K562 (cell line): ENCODE measurements around the gene MBD5. TPM values are rescaled to one million over a fixed set of nuclear protein-coding genes. Genes with fewer than 3 reads are reported as not detected.

ENCODE experiments used
- ATAC-seq: fragments of 200-7000 bp; cut with Tn5 transposase; 3 replicates; pipeline ENCODE4 v1.9.1; 2020; ENCODE audit warnings: moderate library complexity
- BruUV-seq: library from RNA; stranded (reverse); fragments of 400-500 nt; replicated peaks from 2 replicates; lab custom pipeline; 2021; lab: Mats Ljungman, UMichigan
- CTCF ChIA-PET: fragments of 300-600 bp; formaldehyde crosslinking; extraction: SDS; loops from one replicate; lab custom pipeline; 2021; ENCODE audit warnings: low intra/inter-chr PET ratio; lab: Yijun Ruan, JAX
- POLR2A ChIA-PET: fragments of 300-600, 350-650 bp; sonication (Branson Sonifier 250); formaldehyde crosslinking; extraction: SDS; loops from one replicate; lab custom pipeline; 2021; ENCODE audit warnings: antibody characterized with exemption, inconsistent platforms; lab: Yijun Ruan, JAX
- DNase-seq, 4 experiments: peaks; one replicate each; pipeline versions ENCODE4 v3.0.0 to v3.0.0-alpha.2; 2011 to 2018; ENCODE audit warnings: low spot score in 3 of 4, mixed read lengths in 3 of 4; ENCODE audit errors: extremely low read depth in 1 of 4
- FAIRE-seq: peaks from 2 replicates; lab custom pipeline; 2011; peaks lifted over from hg19 to GRCh38; lab: Jason Lieb, UNC
- H2AFZ ChIP-seq: 2 replicates; pipeline ENCODE4 v1.6.0; 2011; ENCODE audit warnings: low read depth, low read length, control low read depth, inconsistent platforms
- H3K27ac ChIP-seq: fragments of 200-600 bp; 3 replicates; pipeline ENCODE4 v1.8.0; 2011; ENCODE audit warnings: low read depth, mild to moderate bottlenecking, control low read depth, inconsistent platforms, low read length, moderate library complexity, mixed read lengths; ENCODE audit errors: extremely low read depth
- H3K27me3 ChIP-seq, 2 experiments: fragments of 300-600 bp in 1 of 2; 2 replicates in 1 of 2; 3 replicates in 1 of 2; pipeline versions ENCODE4 v1.6.0 to v1.8.0; 2011; ENCODE audit warnings: inconsistent platforms in 2 of 2, low read length in 2 of 2, mild to moderate bottlenecking in 1 of 2, mixed read lengths in 1 of 2, moderate library complexity in 1 of 2; ENCODE audit not compliant: control insufficient read depth in 2 of 2, insufficient read depth in 2 of 2
- H3K36me3 ChIP-seq: fragments of 300-600 bp; 3 replicates; pipeline ENCODE4 v1.8.0; 2011; ENCODE audit warnings: mild to moderate bottlenecking, low read length, inconsistent platforms; ENCODE audit not compliant: control insufficient read depth, insufficient read depth
- H3K4me1 ChIP-seq, 2 experiments: fragments of 200-600 bp in 1 of 2; replicated peaks in 1 of 2; 2 replicates in 1 of 2; 3 replicates in 1 of 2; pipeline versions ENCODE4 v1.5.1 to v1.8.0; 2011; ENCODE audit warnings: inconsistent platforms in 2 of 2, low read length in 2 of 2, mild to moderate bottlenecking in 1 of 2, mixed read lengths in 1 of 2, moderate library complexity in 1 of 2; ENCODE audit not compliant: control insufficient read depth in 2 of 2, insufficient read depth in 2 of 2
- H3K4me2 ChIP-seq: 2 replicates; pipeline ENCODE4 v1.6.1; 2011; ENCODE audit warnings: low read length, control low read depth, inconsistent platforms, mixed read lengths; ENCODE audit not compliant: insufficient read depth
- H3K4me3 ChIP-seq: fragments of 200-600 bp; sonication (generic), shearing (Covaris generic); 2 replicates; pipeline ENCODE4 v1.5.1; 2016; ENCODE audit warnings: control low read depth, inconsistent platforms
- H3K79me2 ChIP-seq: fragments of 200-600 bp; 3 replicates; pipeline ENCODE4 v1.8.0; 2011; ENCODE audit warnings: low read length, inconsistent platforms; ENCODE audit not compliant: control insufficient read depth, insufficient read depth
- H3K9ac ChIP-seq, 2 experiments: 2 replicates each; pipeline versions ENCODE4 v1.6.0 to v1.6.1; 2011; ENCODE audit warnings: low read depth in 2 of 2, low read length in 2 of 2, control low read depth in 1 of 2, inconsistent platforms in 1 of 2, mild to moderate bottlenecking in 1 of 2, mixed read lengths in 1 of 2; ENCODE audit not compliant: insufficient read depth in 1 of 2
- H3K9me1 ChIP-seq: one replicate; pipeline ENCODE4 v1.6.0; 2011; ENCODE audit warnings: inconsistent platforms, mild to moderate bottlenecking, low read length, moderate library complexity; ENCODE audit not compliant: control insufficient read depth, insufficient read depth
- H3K9me3 ChIP-seq: replicated peaks from 2 replicates; pipeline ENCODE4 v1.5.1; 2011; ENCODE audit warnings: low read depth, low read length, inconsistent platforms; ENCODE audit not compliant: control insufficient read depth, insufficient read depth
- H4K20me1 ChIP-seq: replicated peaks from 2 replicates; pipeline ENCODE4 v1.6.1; 2011; ENCODE audit warnings: low read length, inconsistent platforms, mixed read lengths; ENCODE audit not compliant: control insufficient read depth, insufficient read depth
- ATF3 ChIP-seq, 2 experiments: fragments of 450-650 bp in 1 of 2; sonication (generic) in 1 of 2; formaldehyde crosslinking in 1 of 2; IDR thresholded peaks in 1 of 2; conservative IDR thresholded peaks in 1 of 2; 2 replicates each; pipeline versions ENCODE4 v1.6.1 to v1.8.1; 2016 to 2023; ENCODE audit warnings: mild to moderate bottlenecking in 2 of 2, moderate library complexity in 2 of 2, inconsistent platforms in 1 of 2, missing genetic modification reagents in 1 of 2
- BMI1 ChIP-seq: fragments of 150-350 bp; IDR thresholded peaks from 2 replicates; pipeline ENCODE4 v1.6.1; 2014; ENCODE audit warnings: low read length
- EP300 ChIP-seq: IDR thresholded peaks from 2 replicates; pipeline ENCODE4 v1.6.1; 2012; ENCODE audit warnings: low read length, improper control_type of control experiment
- KDM1A ChIP-seq, 2 experiments: fragments of 450-650 bp; IDR thresholded peaks; 2 replicates each; pipeline ENCODE4 v1.6.1; 2016; ENCODE audit warnings: mild to moderate bottlenecking in 2 of 2
- MYC ChIP-seq, 2 experiments: fragments of 250-450 bp in 1 of 2; sonication (Bioruptor Pico) in 1 of 2; IDR thresholded peaks; 2 replicates each; pipeline versions ENCODE4 v1.5.1 to v1.6.1; 2012 to 2021; ENCODE audit warnings: low read depth in 2 of 2, borderline replicate concordance in 1 of 2, improper control_type of control experiment in 1 of 2, low read length in 1 of 2, mild to moderate bottlenecking in 1 of 2, moderate library complexity in 1 of 2
- NCOA4 ChIP-seq: fragments of 450-650 bp; IDR thresholded peaks from 2 replicates; pipeline ENCODE4 v1.6.1; 2018; ENCODE audit warnings: mild to moderate bottlenecking; ENCODE audit not compliant: partially characterized antibody
- RFX1 ChIP-seq: fragments of 450-650 bp; IDR thresholded peaks from 2 replicates; pipeline ENCODE4 v1.6.1; 2016; ENCODE audit warnings: mild to moderate bottlenecking, moderate library complexity
- TRIM24 ChIP-seq, 2 experiments: fragments of 450-650 bp; IDR thresholded peaks; 2 replicates each; pipeline ENCODE4 v1.6.1; 2016
- USF1 ChIP-seq: sonication (generic); formaldehyde crosslinking; IDR thresholded peaks from 2 replicates; pipeline ENCODE4 v1.9.0; 2022; ENCODE audit warnings: mild to moderate bottlenecking, missing genetic modification reagents
- XRCC5 ChIP-seq: fragments of 200-400 bp; formaldehyde crosslinking; IDR thresholded peaks from 2 replicates; pipeline ENCODE4 v1.6.1; 2017; ENCODE audit warnings: low read depth, mild to moderate bottlenecking, low read length
- ZSCAN29 ChIP-seq: fragments of 450-650 bp; IDR thresholded peaks from 2 replicates; pipeline ENCODE4 v1.6.1; 2017
- WGBS: fragments of 100-300 bp; shearing (Covaris generic); methylation state at CpG from one replicate; pipeline ENCODE4 v1.1.6; 2016; ENCODE audit warnings: low coverage, mixed read lengths; ENCODE audit not compliant: insufficient coverage; ENCODE audit errors: missing lambda C conversion rate; 5-methylcytosine and 5-hydroxymethylcytosine counted together
- in situ Hi-C: fragments of 300-500 bp; cut with MboI; formaldehyde crosslinking; loops from 4 replicates; pipeline ENCODE4 v1.15.0; 2018; ENCODE audit warnings: inconsistent platforms, mixed read lengths
- intact Hi-C: fragments of 100-400 bp; cut with micrococcal nuclease; formaldehyde crosslinking; loops from 2 replicates; pipeline ENCODE4 v1.14.2; 2022
- polyA plus RNA-seq, 8 experiments: library from polyadenylated mRNA; depleted of rRNA in 4 of 8; stranded (reverse) in 5 of 8; unstranded in 3 of 8; fragments of >200 nt; fragmentation: Nextera tagmentation in 2 of 8; fragmentation: Illumina TruSeq in 1 of 8; extraction: Ambion mirVana in 2 of 8; extraction: Trizol in 1 of 8; gene quantifications; 2 replicates each; pipeline versions ENCODE4 v1.2.1 to v1.2.3, GENCODE V29; 2011 to 2014; ENCODE audit warnings: inconsistent platforms in 1 of 8, missing spikeins in 1 of 8
- total RNA-seq, 7 experiments: library from RNA; depleted of rRNA in 6 of 7; stranded (reverse); fragments of >200 nt in 6 of 7; fragmentation: Illumina TruSeq in 2 of 7; extraction: Trizol in 2 of 7; gene quantifications; 2 replicates each; pipeline versions ENCODE4 v1.2.1 to v1.2.3, GENCODE V29; 2011 to 2021; ENCODE audit warnings: low replicate concordance in 1 of 7

MBD5 gene
- total and polyA plus RNA-seq, 9 of the 15 experiments (the other 6 are each of a cell fraction or from before 2014, with no cell fraction given) = 3.4 to 14.5 (median 9.0) TPM

- CTCF ChIA-PET = no interaction called here
- intact Hi-C loops = no loop called here
- POLR2A ChIA-PET = no interaction called here
These were observed 510.3 kb downstream of the MBD5 start for GRCh38 chr2:148531235-148531634.

More at GRCh38 chr2:148531235-148531634, 510.3 kb downstream of the MBD5 start:
- no peaks in the 10 kb centered on the region for H3K36me3 ChIP-seq
- no peak overlapping the region for H3K9ac ChIP-seq
- H3K4me1 ChIP-seq = peaks cover 3 to 20% of the 10 kb centered on the region in 2 experiments; a peak in 3 of 5 replicates
- no peaks in the 10 kb centered on the region for H3K9me1 ChIP-seq
- H3K9me3 ChIP-seq = no peaks in the 10 kb centered on the region
- no peak overlapping the region for H2AFZ ChIP-seq
- TF ChIP-seq EP300 (no peak), BMI1 (no peak), NCOA4 (no peak), MYC (IDR thresholded peaks at IDR 0.05; ENCODE audit: low read depth, low read length) (no peak), MYC (CRISPR knock-in tag; IDR thresholded peaks at IDR 0.05; ENCODE audit: borderline replicate concordance, low read depth) (no peak), KDM1A (IDR thresholded peaks at IDR 0.05) (no peak), TRIM24 (IDR thresholded peaks at IDR 0.05) (no peak), USF1 (CRISPR knock-in tag) (no peak), ZSCAN29 (no peak), ATF3 (IDR thresholded peaks at IDR 0.05) (no peak), ATF3 (CRISPR knock-in tag; conservative IDR thresholded peaks at IDR 0.05) (no peak), XRCC5 (no peak), RFX1 (no peak)
- H3K79me2 ChIP-seq = no peaks in the 10 kb centered on the region
- H3K4me2 ChIP-seq = no peak overlapping the region
- H3K27ac ChIP-seq = no peak overlapping the region
- H3K4me3 ChIP-seq = no peak overlapping the region
- BruUV-seq = no TSS peak
- WGBS = 11% methylated on average over 7 of the region's 7 CpGs
- in situ Hi-C loops = no loop called here
- FAIRE-seq (no peak), DNase-seq (no peak), ATAC-seq (no peak)
- H4K20me1 ChIP-seq = no peaks in the 10 kb centered on the region; the same call in none of the 2 replicates
- H3K27me3 ChIP-seq = peaks cover 4 to 33% of the 10 kb centered on the region in 2 experiments; a peak in 3 of 5 replicates
